Measurements from ENCODE around the gene PHKA1. TPM values are rescaled to one million over a fixed set of nuclear protein-coding genes. Genes with fewer than 3 reads are reported as not detected.

Gene PHKA1
- total RNA-seq, 1 experiment from 2014 or later, result 10.5 TPM

GRCh38 chrX:72727846-72728245 is 13.7 kb upstream of the PHKA1 start:
- Histone ChIP-seq H3K27ac (ENCODE audit: low read depth, low read length, poor library complexity, severe bottlenecking) (no peak overlapping the region), H3K4me1 (ENCODE audit: insufficient read depth, low read length, poor library complexity, severe bottlenecking) (no peaks in the 10 kb centered on the region), H3K27me3 (replicated peaks; ENCODE audit: insufficient read depth, low read depth, low read length, poor library complexity) (peaks cover 3% of the 10 kb centered on the region), H3K4me3 (ENCODE audit: low read depth, low read length, poor library complexity, severe bottlenecking) (no peak overlapping the region), H3K9me3 (ENCODE audit: low read depth, low read length, poor library complexity, severe bottlenecking) (no peaks in the 10 kb centered on the region), H3K36me3 (ENCODE audit: insufficient read depth, low read length, poor library complexity, severe bottlenecking) (no peaks in the 10 kb centered on the region)
- TF ChIP-seq EZH2 (IDR thresholded peaks at IDR 0.05; ENCODE audit: borderline replicate concordance, low read depth, low read length, poor library complexity, severe bottlenecking) (no peak), CTCF (conservative IDR thresholded peaks at IDR 0.05; ENCODE audit: low read depth, low read length) (no peak)
- no peak for DNase-seq (ENCODE audit: low spot score)
- CTCF ChIA-PET, result no interaction called here
- intact Hi-C loops (cut with micrococcal nuclease; ENCODE audit: unreplicated experiment), result no loop called here
- POLR2A ChIA-PET (ENCODE audit: low non-redundant PET), result no interaction called here
- BruUV-seq (replicated peaks), result no TSS peak

GRCh38 chrX:72716766-72717165 is 2.7 kb upstream of the PHKA1 start:
- TF ChIP-seq CTCF (conservative IDR thresholded peaks at IDR 0.05; ENCODE audit: low read depth, low read length), result no peak
- no peak for TF ChIP-seq EZH2 (IDR thresholded peaks at IDR 0.05; ENCODE audit: borderline replicate concordance, low read depth, low read length, poor library complexity, severe bottlenecking)
- intact Hi-C loops (cut with micrococcal nuclease; ENCODE audit: unreplicated experiment), result no loop called here
- Histone ChIP-seq H3K27ac (ENCODE audit: low read depth, low read length, poor library complexity, severe bottlenecking) (no peak overlapping the region), H3K4me3 (ENCODE audit: low read depth, low read length, poor library complexity, severe bottlenecking) (no peak overlapping the region), H3K9me3 (ENCODE audit: low read depth, low read length, poor library complexity, severe bottlenecking) (no peaks in the 10 kb centered on the region), H3K36me3 (ENCODE audit: insufficient read depth, low read length, poor library complexity, severe bottlenecking) (no peaks in the 10 kb centered on the region), H3K4me1 (ENCODE audit: insufficient read depth, low read length, poor library complexity, severe bottlenecking) (no peaks in the 10 kb centered on the region), H3K27me3 (replicated peaks; ENCODE audit: insufficient read depth, low read depth, low read length, poor library complexity) (no peaks in the 10 kb centered on the region)
- ChIA-PET CTCF (no interaction called here), POLR2A (ENCODE audit: low non-redundant PET) (no interaction called here)
- BruUV-seq (replicated peaks), result no TSS peak
- DNase-seq (ENCODE audit: low spot score), result no peak

GRCh38 chrX:72715546-72715945 is 1.4 kb upstream of the PHKA1 start:
- intact Hi-C loops (cut with micrococcal nuclease; ENCODE audit: unreplicated experiment), result no loop called here
- CTCF ChIA-PET, result no interaction called here
- no peak overlapping the region for H3K4me3 ChIP-seq (ENCODE audit: low read depth, low read length, poor library complexity, severe bottlenecking)
- TF ChIP-seq EZH2 (IDR thresholded peaks at IDR 0.05; ENCODE audit: borderline replicate concordance, low read depth, low read length, poor library complexity, severe bottlenecking) (no peak), CTCF (conservative IDR thresholded peaks at IDR 0.05; ENCODE audit: low read depth, low read length) (no peak)
- no peak overlapping the region for H3K27ac ChIP-seq (ENCODE audit: low read depth, low read length, poor library complexity, severe bottlenecking)
- H3K27me3 ChIP-seq (replicated peaks; ENCODE audit: insufficient read depth, low read depth, low read length, poor library complexity), result no peaks in the 10 kb centered on the region
- no peaks in the 10 kb centered on the region for H3K4me1 ChIP-seq (ENCODE audit: insufficient read depth, low read length, poor library complexity, severe bottlenecking)
- H3K36me3 ChIP-seq (ENCODE audit: insufficient read depth, low read length, poor library complexity, severe bottlenecking), result no peaks in the 10 kb centered on the region
- no TSS peak for BruUV-seq (replicated peaks)
- H3K9me3 ChIP-seq (ENCODE audit: low read depth, low read length, poor library complexity, severe bottlenecking), result no peaks in the 10 kb centered on the region
- POLR2A ChIA-PET (ENCODE audit: low non-redundant PET), result no interaction called here
- DNase-seq (ENCODE audit: low spot score), result no peak

All from A673 (cell line).